Measurements from ENCODE around the gene NNT.
"Not testable (repeated sequence)": the region's sequence is repeated elsewhere in the genome, so short reads cannot be mapped to it uniquely, and the experiment has no call there.

Gene NNT

DNA sequence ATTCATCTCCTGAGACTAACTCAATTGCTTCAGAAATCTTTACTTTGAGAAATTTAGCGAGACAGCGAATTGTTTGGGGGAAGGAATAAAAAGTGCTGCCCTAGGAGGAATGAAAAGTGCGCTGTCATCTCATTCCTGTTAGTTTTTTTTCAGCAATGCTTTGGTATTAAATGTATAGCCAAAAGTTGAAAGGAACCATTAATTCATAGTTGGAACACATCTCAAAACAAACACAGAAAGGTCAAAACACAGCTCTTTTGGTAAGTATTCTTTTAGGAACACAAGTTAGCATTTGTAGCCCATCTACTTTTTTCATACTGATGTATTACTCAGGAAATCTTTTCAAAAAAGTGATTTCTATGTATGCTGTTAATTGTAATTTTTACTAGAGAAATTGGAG, 109.1 kb downstream of the NNT start:
- no peak for DNase-seq (ENCODE audit: low spot score)

DNA sequence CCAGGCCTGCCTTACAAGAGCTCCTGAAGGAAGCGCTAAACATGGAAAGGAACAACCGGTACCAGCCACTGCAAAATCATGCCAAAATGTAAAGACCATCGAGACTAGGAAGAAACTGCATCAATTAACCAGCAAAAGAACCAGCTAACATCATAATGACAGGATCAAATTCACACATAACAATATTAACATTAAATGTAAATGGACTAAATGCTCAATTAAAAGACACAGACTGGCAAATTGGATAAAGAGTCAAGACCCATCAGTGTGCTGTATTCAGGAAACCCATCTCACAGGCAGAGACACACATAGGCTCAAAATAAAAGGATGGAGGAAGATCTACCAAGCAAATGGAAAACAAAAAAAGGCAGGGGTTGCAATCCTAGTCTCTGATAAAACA, 116.8 kb downstream of the NNT start:
- not testable (repeated sequence) for DNase-seq (ENCODE audit: low spot score)

DNA sequence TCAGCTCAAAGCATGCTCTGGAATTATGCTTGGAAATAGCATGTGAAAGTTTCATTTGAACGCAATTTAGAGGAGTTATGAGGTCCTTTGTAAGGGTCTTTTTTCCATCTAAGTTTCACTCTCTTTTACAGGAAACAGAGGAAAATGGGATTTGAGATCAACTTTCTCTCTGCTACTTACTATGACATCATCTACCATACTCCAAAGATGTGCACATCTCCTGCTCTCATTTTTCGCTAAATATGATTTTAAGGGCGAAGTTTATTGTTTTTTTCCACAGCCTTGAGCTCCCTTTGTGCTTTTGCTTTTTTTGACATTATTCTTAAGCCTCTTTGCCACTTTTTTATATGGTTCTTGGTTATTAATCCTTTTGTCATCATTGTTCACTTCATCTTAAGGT, 125.6 kb downstream of the NNT start:
- no peak for DNase-seq (ENCODE audit: low spot score)

DNA sequence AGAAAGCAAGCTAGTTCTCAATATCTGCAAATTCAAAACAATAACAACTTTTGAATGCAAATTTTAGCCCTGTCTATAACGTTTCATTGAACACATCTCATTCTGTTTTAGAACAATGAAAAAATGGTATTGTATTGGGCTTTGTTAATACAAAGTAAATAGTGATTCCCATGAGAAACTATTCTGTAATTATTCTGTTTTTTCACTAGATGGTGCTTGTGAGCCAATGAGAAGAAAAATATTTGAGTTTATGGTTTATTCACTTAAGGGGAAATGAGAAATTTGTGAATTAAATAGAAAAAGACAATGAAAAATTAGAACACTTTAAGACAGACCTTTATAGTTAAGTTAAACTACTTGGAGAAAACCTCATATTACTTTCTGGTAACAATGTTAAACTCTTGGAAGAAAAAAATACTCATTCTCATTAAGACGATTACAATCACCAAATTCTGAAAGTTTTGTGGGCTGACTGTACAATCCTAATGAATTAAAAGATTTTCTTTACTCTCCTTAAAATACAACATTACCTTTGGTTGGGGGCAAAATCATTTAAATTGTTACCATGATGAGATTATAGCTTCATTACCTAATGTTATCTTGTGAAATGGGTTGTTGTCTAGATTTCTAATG, 127.0 kb downstream of the NNT start:
- DNase-seq (ENCODE audit: low spot score) = peak; percentile 29

DNA sequence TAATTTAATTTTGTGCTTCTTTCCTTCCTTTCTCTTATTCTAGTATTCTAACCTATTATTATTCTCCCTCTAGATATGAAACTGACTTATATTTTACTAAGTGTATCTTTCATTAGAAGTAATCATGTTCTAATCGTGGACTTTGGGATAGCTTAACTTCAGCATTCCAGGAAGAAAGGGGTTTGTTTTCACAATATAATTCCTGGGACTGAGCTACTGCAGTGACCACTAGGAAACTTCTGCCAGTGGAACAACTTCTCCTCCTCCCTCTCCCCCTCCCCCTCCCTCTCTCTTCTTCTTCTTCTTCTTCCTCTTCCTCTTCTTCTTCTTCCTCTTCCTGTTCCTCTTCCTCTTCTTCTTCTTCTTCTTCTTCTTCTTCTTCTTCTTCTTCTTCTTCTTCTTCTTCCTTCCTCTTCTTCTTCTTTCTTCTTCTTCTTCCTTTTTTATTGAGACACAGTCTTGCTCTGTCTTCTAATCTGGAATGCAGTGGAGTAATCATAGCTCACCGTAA, 127.9 kb downstream of the NNT start:
- no peak for DNase-seq (ENCODE audit: low spot score)

DNA sequence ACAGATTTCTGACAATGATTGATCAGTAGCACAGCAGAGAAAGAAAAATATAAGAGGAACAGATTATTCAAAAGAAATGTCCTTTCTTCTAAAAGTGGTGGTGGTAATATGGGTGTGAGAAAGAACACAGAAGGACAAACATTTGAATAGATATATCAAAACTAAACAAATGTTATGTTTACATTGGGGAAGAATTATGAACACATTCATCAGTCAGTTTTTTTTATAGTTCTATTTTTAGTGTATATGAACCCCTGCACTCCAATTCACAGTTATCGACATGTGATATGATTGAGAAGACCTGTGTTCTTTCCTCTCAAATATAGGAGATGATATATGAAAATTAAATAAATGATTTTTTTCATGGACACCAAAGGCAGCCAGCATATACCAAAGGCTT, 128.6 kb downstream of the NNT start:
- no peak for DNase-seq (ENCODE audit: low spot score)

DNA sequence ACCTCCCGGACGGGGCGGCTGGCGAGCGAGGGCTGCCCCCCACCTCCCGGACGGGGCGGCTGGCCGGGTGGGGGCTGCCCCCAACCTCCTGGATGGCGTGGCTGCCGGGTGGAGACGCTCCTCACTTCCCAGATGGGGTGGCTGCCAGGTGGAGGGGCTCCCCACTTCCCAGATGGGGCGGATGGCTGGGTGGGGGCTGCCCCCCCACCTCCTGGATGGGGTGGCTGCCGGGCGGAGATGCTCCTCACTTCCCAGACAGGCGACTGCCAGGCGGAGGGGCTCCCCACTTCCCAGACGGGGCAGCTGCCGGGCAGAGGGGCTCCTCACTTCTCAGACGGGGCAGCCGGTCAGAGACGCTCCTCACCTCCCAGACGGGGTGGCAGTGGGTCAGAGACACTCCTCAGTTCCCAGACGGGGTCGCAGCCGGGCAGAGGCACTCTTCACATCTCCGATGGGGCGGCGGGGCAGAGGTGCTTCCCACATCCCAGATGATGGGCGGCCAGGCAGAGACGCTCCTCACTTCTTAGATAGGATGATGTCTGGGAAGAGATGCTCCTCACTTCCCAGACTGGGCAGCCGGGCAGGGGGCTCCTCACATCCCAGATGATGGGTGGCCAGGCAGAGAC, 143.1 kb downstream of the NNT start:
- DNase-seq (ENCODE audit: low spot score) = not testable (repeated sequence)

DNA sequence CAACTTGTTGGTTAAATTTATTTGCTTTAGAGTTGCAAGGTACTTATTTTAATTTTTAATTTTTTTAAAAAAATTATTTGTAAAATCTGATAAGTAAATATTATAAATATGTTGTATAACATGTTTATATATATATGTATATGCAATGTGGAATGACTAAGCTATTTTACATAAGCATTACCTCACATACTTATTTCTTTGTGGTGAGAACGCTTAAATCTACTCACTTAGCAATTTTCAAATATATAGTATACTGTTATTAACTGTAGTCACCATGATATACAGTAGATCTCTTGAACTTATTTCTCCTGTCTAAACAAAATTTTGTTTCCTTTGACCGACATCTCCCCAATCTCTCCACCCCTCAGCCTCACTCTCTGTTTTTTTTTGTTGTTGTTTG, 147.8 kb downstream of the NNT start:
- DNase-seq (ENCODE audit: low spot score) = no peak

DNA sequence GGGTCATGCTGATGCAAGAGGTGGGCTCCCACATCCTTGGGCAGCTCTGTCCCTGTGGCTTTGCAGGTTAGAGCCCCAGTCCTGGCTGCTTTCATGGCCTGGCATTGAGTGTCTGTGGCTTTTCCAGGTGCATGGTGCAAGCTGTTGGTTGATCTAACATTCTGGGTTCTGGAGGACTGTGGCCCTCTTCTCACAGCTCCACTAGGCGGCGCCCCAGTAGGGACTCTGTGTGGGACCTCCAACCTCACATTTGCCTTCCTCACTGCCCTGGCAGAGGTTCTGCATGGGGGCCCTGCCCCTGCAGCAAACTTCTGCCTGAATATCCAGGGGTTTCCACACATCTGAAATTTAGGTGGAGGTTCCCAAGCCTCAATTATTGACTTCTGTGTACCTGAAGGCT, 150.1 kb downstream of the NNT start:
- no peak for DNase-seq (ENCODE audit: low spot score)
